ENCODE results near the gene ACAP1. TPM values are rescaled to one million over a fixed set of nuclear protein-coding genes. Genes with fewer than 3 reads are reported as not detected.
A peak's percentile ranks its signal among the peaks of the same experiment; 100 is the strongest.

The ACAP1 gene
- total and polyA plus RNA-seq, 9 of the 15 experiments (the other 6 are each of a cell fraction or from before 2014, with no cell fraction given), result 0.15 to 8.5 (median 2.4) TPM

DNA sequence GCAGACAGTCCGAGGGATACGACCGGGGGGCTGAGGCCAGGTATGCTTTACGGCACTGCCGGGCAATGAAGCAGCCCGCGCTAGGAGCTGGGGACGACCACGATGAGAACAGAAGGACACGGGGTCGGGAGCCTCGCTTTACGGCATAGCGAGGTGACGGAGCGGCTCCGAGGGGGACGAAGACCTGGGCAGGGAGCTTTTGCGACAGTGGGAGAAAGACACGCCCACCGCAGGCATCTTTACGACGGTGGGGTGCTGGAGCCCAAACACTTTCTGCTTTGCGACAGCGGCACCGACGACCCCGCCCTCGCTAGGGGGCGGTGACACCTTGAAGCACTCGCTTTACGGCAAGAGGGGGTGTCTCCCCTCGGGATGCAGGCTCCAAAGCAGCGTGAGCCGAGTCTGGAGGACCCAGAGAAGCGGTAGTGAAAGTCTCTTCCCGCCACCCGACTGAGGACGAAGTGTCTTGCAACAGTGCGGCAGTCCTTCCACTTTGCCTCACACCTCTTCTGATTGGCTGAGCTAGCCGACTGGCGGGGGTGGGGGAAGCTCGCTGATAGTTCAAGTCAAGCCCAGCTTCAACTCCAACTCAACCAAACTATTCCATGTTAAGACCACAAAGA is 6.8 kb upstream of the ACAP1 start (continued):
- no peak for TF ChIP-seq ILK (tag; IDR thresholded peaks at IDR 0.05; ENCODE audit: borderline replicate concordance, low read depth)
- no peak for TF ChIP-seq SREBF1 (IDR thresholded peaks at IDR 0.05; ENCODE audit: borderline replicate concordance, low read depth, low read length)
- TF ChIP-seq ZSCAN32 (CRISPR knock-in tag; IDR thresholded peaks at IDR 0.05), result no peak
- TF ChIP-seq ZNF77 (CRISPR knock-in tag; IDR thresholded peaks at IDR 0.05), result no peak
- TF ChIP-seq NUFIP1 (IDR thresholded peaks at IDR 0.05; ENCODE audit: partially characterized antibody), result no peak
- no peak for TF ChIP-seq NCOA2 (IDR thresholded peaks at IDR 0.05; ENCODE audit: partially characterized antibody in 2 of 2)
- no peak for TF ChIP-seq TAF1 (IDR thresholded peaks at IDR 0.05; ENCODE audit: control insufficient read depth, extremely low read depth, insufficient read depth, low read length, severe bottlenecking)
- no peak for TF ChIP-seq IRF9 (tag; IDR thresholded peaks at IDR 0.05)
- peak; percentile 56 for TF ChIP-seq HNRNPLL (IDR thresholded peaks at IDR 0.05; ENCODE audit: low read depth, low read length, poor library complexity, severe bottlenecking)
- TF ChIP-seq FOXA3 (CRISPR knock-in tag; conservative IDR thresholded peaks at IDR 0.05 in 1 of 2, IDR thresholded peaks at IDR 0.05 in 1 of 2), result no peak
- TF ChIP-seq ZNF133 (CRISPR knock-in tag; IDR thresholded peaks at IDR 0.05), result no peak
- TF ChIP-seq, protein P1, sequence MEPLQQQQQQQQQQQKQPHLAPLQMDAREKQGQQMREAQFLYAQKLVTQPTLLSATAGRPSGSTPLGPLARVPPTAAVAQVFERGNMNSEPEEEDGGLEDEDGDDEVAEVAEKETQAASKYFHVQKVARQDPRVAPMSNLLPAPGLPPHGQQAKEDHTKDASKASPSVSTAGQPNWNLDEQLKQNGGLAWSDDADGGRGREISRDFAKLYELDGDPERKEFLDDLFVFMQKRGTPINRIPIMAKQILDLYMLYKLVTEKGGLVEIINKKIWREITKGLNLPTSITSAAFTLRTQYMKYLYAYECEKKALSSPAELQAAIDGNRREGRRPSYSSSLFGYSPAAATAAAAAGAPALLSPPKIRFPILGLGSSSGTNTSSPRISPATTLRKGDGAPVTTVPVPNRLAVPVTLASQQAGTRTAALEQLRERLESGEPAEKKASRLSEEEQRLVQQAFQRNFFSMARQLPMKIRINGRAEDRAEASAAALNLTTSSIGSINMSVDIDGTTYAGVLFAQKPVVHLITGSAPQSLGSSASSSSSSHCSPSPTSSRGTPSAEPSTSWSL (CRISPR knock-in tag; IDR thresholded peaks at IDR 0.05; ENCODE audit: borderline replicate concordance), result no peak
- peak; percentile 38 to 60; a peak in 2 of 4 replicates for TF ChIP-seq MNT (conservative IDR thresholded peaks at IDR 0.05)
- TF ChIP-seq CHCHD3 (CRISPR knock-in tag; IDR thresholded peaks at IDR 0.05), result no peak
- TF ChIP-seq FOXK1 (CRISPR knock-in tag; IDR thresholded peaks at IDR 0.05; ENCODE audit: borderline replicate concordance), result no peak
- TF ChIP-seq, protein P2, sequence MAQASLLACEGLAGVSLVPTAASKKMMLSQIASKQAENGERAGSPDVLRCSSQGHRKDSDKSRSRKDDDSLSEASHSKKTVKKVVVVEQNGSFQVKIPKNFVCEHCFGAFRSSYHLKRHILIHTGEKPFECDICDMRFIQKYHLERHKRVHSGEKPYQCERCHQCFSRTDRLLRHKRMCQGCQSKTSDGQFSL (CRISPR knock-in tag; IDR thresholded peaks at IDR 0.05), result no peak; the same call in 1 of the 2 replicates
- TF ChIP-seq, protein P2 (tag; IDR thresholded peaks at IDR 0.05), result no peak
- TF ChIP-seq, protein P3, sequence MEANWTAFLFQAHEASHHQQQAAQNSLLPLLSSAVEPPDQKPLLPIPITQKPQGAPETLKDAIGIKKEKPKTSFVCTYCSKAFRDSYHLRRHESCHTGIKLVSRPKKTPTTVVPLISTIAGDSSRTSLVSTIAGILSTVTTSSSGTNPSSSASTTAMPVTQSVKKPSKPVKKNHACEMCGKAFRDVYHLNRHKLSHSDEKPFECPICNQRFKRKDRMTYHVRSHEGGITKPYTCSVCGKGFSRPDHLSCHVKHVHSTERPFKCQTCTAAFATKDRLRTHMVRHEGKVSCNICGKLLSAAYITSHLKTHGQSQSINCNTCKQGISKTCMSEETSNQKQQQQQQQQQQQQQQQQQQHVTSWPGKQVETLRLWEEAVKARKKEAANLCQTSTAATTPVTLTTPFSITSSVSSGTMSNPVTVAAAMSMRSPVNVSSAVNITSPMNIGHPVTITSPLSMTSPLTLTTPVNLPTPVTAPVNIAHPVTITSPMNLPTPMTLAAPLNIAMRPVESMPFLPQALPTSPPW (CRISPR knock-in tag; IDR thresholded peaks at IDR 0.05), result peak; percentile 79
- TF ChIP-seq ZNF24 (IDR thresholded peaks at IDR 0.05), result no peak
- TF ChIP-seq PKNOX1 (IDR thresholded peaks at IDR 0.05), result peak; percentile 68

Measured in K562 (cell line).